SK-N-SH treated with all-trans-retinoic acid at 6 μM for 48 hours (cell line): ENCODE results near the gene SLC35F6.

Experiments used
- ATAC-seq: fragments of 200-7000 bp; cut with Tn5 transposase; 3 replicates; pipeline ENCODE4 v1.9.1; 2020; ENCODE audit warnings: mild to moderate bottlenecking, moderate library complexity
- ARNTL ChIP-seq: fragments of 450-650 bp; formaldehyde crosslinking; IDR thresholded peaks from 2 replicates; pipeline ENCODE4 v1.5.0; 2020; ENCODE audit warnings: low read depth, mild to moderate bottlenecking, moderate library complexity, borderline replicate concordance
- BACH2 ChIP-seq: fragments of 250-450 bp; sonication (Bioruptor Pico); IDR thresholded peaks from 2 replicates; pipeline ENCODE4 v1.9.0; 2021; ENCODE audit warnings: mild to moderate bottlenecking, borderline replicate concordance
- ESRRG ChIP-seq: fragments of 250-450 bp; sonication (Bioruptor Pico); IDR thresholded peaks from 2 replicates; pipeline ENCODE4 v1.6.1; 2021; ENCODE audit warnings: mild to moderate bottlenecking
- GLIS3 ChIP-seq: fragments of 250-450 bp; sonication (Bioruptor Pico); IDR thresholded peaks from 2 replicates; pipeline ENCODE4 v1.5.0; 2020; ENCODE audit warnings: mild to moderate bottlenecking, moderate library complexity
- ISL1 ChIP-seq: fragments of 250-450 bp; sonication (Bioruptor Pico); IDR thresholded peaks from 2 replicates; pipeline ENCODE4 v2.1.2; 2022; ENCODE audit warnings: mild to moderate bottlenecking, moderate library complexity
- OSR1 ChIP-seq: fragments of 250-450 bp; sonication (Bioruptor Pico); IDR thresholded peaks from 2 replicates; pipeline ENCODE4 v1.8.0; 2022; ENCODE audit warnings: moderate library complexity, mild to moderate bottlenecking, inconsistent platforms
- PATZ1 ChIP-seq: fragments of 250-450 bp; sonication (Bioruptor Pico); IDR thresholded peaks from 2 replicates; pipeline ENCODE4 v1.8.0; 2020; ENCODE audit warnings: mild to moderate bottlenecking, moderate library complexity, borderline replicate concordance
- RARB ChIP-seq: fragments of 250-450 bp; sonication (Bioruptor Pico); IDR thresholded peaks from 2 replicates; pipeline ENCODE4 v1.8.0; 2021; ENCODE audit warnings: mild to moderate bottlenecking, moderate library complexity
- SNAI2 ChIP-seq: fragments of 250-450 bp; sonication (Bioruptor Pico); IDR thresholded peaks from 2 replicates; pipeline ENCODE4 v1.5.0; 2020; ENCODE audit warnings: mild to moderate bottlenecking, moderate library complexity
- TCF4 ChIP-seq: fragments of 250-450 bp; sonication (Bioruptor Pico); IDR thresholded peaks from 2 replicates; pipeline ENCODE4 v1.8.0; 2021; ENCODE audit warnings: mild to moderate bottlenecking, moderate library complexity, borderline replicate concordance
- TOX ChIP-seq: fragments of 250-450 bp; sonication (Bioruptor Pico); IDR thresholded peaks from 2 replicates; pipeline ENCODE4 v1.8.0; 2021; ENCODE audit warnings: mild to moderate bottlenecking, moderate library complexity, borderline replicate concordance
- ZC3H10 ChIP-seq: fragments of 250-450 bp; sonication (Bioruptor Pico); IDR thresholded peaks from 2 replicates; pipeline ENCODE4 v1.5.1; 2021; ENCODE audit warnings: mild to moderate bottlenecking, moderate library complexity
- ZFP3 ChIP-seq: fragments of 250-450 bp; sonication (Bioruptor Pico); IDR thresholded peaks from 2 replicates; pipeline ENCODE4 v1.5.0; 2020; ENCODE audit warnings: mild to moderate bottlenecking, moderate library complexity
- ZNF565 ChIP-seq: fragments of 450-650 bp; formaldehyde crosslinking; conservative IDR thresholded peaks from 2 replicates; pipeline ENCODE4 v1.5.0; 2020; ENCODE audit warnings: low read depth, mild to moderate bottlenecking, moderate library complexity
- ZNF70 ChIP-seq: fragments of 450-650 bp; formaldehyde crosslinking; IDR thresholded peaks from 2 replicates; pipeline ENCODE4 v1.5.0; 2020; ENCODE audit warnings: mild to moderate bottlenecking, moderate library complexity
- ZNF8 ChIP-seq: fragments of 450-650 bp; formaldehyde crosslinking; IDR thresholded peaks from 2 replicates; pipeline ENCODE4 v1.5.0; 2020; ENCODE audit warnings: mild to moderate bottlenecking, moderate library complexity
- TF ChIP-seq, protein P1 (sequence below): fragments of 250-450 bp; sonication (Bioruptor Pico); IDR thresholded peaks from 2 replicates; pipeline ENCODE4 v1.8.0; 2021; ENCODE audit warnings: low read depth, mild to moderate bottlenecking, moderate library complexity, borderline replicate concordance
- TF ChIP-seq, protein P2 (sequence below): fragments of 250-450 bp; sonication (Bioruptor Pico); IDR thresholded peaks from 2 replicates; pipeline ENCODE4 v1.5.0; 2020; ENCODE audit warnings: mild to moderate bottlenecking, moderate library complexity
- TF ChIP-seq, protein P3 (sequence below): fragments of 250-450 bp; sonication (Bioruptor Pico); IDR thresholded peaks from 2 replicates; pipeline ENCODE4 v1.5.1; 2020; ENCODE audit warnings: low read depth, mild to moderate bottlenecking, moderate library complexity
- TF ChIP-seq, protein P4 (sequence below): fragments of 250-450 bp; sonication (Bioruptor Pico); IDR thresholded peaks from 2 replicates; pipeline ENCODE4 v1.5.1; 2021; ENCODE audit warnings: mild to moderate bottlenecking, moderate library complexity

Gene SLC35F6

GRCh38 chr2:26770986-26771586 is 7.0 kb downstream of the SLC35F6 start:
- TF ChIP-seq ZC3H10: no peak
- 0 out of 2 replicates have a peak, but pooled peaks have one; percentile 4 for TF ChIP-seq GLIS3
- TF ChIP-seq ISL1: peak; percentile 14; the same call in 1 of the 2 replicates
- TF ChIP-seq ZFP3 (CRISPR knock-in tag): 0 out of 2 replicates have a peak, but pooled peaks have one; percentile 46
- ATAC-seq: peak; percentile 68

GRCh38 chr2:26772064-26773001 is 8.2 kb downstream of the SLC35F6 start:
- ATAC-seq: no peak
- TF ChIP-seq ARNTL (CRISPR knock-in tag) (no peak), BACH2 (CRISPR knock-in tag) (no peak), TOX (no peak), PATZ1 (CRISPR knock-in tag) (no peak), ZNF70 (CRISPR knock-in tag) (no peak), ESRRG (CRISPR knock-in tag) (no peak), OSR1 (no peak), ZNF8 (CRISPR knock-in tag) (no peak), ZC3H10 (no peak), ISL1 (no peak), SNAI2 (no peak), ZFP3 (CRISPR knock-in tag) (no peak), ZNF565 (CRISPR knock-in tag) (no peak), TCF4 (CRISPR knock-in tag) (no peak), GLIS3 (no peak), RARB (no peak)
- TF ChIP-seq, protein P1, sequence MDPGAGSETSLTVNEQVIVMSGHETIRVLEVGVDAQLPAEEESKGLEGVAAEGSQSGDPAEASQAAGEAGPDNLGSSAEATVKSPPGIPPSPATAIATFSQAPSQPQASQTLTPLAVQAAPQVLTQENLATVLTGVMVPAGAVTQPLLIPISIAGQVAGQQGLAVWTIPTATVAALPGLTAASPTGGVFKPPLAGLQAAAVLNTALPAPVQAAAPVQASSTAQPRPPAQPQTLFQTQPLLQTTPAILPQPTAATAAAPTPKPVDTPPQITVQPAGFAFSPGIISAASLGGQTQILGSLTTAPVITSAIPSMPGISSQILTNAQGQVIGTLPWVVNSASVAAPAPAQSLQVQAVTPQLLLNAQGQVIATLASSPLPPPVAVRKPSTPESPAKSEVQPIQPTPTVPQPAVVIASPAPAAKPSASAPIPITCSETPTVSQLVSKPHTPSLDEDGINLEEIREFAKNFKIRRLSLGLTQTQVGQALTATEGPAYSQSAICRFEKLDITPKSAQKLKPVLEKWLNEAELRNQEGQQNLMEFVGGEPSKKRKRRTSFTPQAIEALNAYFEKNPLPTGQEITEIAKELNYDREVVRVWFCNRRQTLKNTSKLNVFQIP (CRISPR knock-in tag): no peak
- TF ChIP-seq, protein P2, sequence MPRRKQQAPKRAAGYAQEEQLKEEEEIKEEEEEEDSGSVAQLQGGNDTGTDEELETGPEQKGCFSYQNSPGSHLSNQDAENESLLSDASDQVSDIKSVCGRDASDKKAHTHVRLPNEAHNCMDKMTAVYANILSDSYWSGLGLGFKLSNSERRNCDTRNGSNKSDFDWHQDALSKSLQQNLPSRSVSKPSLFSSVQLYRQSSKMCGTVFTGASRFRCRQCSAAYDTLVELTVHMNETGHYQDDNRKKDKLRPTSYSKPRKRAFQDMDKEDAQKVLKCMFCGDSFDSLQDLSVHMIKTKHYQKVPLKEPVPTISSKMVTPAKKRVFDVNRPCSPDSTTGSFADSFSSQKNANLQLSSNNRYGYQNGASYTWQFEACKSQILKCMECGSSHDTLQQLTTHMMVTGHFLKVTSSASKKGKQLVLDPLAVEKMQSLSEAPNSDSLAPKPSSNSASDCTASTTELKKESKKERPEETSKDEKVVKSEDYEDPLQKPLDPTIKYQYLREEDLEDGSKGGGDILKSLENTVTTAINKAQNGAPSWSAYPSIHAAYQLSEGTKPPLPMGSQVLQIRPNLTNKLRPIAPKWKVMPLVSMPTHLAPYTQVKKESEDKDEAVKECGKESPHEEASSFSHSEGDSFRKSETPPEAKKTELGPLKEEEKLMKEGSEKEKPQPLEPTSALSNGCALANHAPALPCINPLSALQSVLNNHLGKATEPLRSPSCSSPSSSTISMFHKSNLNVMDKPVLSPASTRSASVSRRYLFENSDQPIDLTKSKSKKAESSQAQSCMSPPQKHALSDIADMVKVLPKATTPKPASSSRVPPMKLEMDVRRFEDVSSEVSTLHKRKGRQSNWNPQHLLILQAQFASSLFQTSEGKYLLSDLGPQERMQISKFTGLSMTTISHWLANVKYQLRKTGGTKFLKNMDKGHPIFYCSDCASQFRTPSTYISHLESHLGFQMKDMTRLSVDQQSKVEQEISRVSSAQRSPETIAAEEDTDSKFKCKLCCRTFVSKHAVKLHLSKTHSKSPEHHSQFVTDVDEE (CRISPR knock-in tag): no peak
- TF ChIP-seq, protein P3, sequence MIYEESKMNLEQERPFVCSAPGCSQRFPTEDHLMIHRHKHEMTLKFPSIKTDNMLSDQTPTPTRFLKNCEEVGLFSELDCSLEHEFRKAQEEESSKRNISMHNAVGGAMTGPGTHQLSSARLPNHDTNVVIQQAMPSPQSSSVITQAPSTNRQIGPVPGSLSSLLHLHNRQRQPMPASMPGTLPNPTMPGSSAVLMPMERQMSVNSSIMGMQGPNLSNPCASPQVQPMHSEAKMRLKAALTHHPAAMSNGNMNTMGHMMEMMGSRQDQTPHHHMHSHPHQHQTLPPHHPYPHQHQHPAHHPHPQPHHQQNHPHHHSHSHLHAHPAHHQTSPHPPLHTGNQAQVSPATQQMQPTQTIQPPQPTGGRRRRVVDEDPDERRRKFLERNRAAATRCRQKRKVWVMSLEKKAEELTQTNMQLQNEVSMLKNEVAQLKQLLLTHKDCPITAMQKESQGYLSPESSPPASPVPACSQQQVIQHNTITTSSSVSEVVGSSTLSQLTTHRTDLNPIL (CRISPR knock-in tag): no peak
- TF ChIP-seq, protein P4, sequence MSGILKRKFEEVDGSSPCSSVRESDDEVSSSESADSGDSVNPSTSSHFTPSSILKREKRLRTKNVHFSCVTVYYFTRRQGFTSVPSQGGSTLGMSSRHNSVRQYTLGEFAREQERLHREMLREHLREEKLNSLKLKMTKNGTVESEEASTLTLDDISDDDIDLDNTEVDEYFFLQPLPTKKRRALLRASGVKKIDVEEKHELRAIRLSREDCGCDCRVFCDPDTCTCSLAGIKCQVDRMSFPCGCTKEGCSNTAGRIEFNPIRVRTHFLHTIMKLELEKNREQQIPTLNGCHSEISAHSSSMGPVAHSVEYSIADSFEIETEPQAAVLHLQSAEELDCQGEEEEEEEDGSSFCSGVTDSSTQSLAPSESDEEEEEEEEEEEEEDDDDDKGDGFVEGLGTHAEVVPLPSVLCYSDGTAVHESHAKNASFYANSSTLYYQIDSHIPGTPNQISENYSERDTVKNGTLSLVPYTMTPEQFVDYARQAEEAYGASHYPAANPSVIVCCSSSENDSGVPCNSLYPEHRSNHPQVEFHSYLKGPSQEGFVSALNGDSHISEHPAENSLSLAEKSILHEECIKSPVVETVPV (CRISPR knock-in tag): no peak
